Measurements from ENCODE around the gene CNN2. TPM values are rescaled to one million over a fixed set of nuclear protein-coding genes. Genes with fewer than 3 reads are reported as not detected.

CNN2 gene
- total RNA-seq, 1 donor from 2014 or later: 163 TPM

DNA sequence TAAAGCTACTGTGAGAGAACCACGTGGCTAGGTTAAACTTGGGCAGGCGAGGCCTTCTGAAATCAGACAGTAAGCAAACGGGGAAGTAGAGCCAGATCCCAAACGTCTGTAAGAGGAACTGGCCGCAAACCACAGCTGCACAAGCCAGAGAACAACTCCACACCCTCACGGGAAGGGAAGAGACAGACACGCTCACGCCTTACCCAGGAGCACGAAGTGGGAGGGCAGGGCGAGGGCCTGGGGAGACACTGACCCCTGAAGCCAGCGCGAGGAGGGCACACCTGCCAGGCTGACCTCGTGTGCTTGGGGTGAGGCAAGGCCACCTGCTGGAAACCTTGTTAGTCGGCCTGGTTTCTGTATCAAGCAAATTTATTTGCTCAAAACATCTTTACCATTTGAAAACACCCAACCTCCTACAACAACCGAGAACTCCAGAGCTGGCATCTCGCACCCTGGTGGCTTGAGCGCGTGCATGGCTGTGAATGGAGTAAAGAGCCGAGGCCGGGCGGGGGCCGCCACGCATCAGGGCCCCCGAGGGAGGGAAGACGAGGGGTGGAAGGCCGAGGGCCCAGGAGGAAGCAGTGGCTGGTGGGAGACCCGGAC, 61.5 kb downstream of the CNN2 start:
- peak overlapping the region; percentile 84 for H3K27ac Mint-ChIP-seq
- H3K4me1 Mint-ChIP-seq (ENCODE audit: low read depth): peaks cover 7% of the 10 kb centered on the region
- intact Hi-C loops (cut with micrococcal nuclease): loop anchor here (10.0 kb wide), 1 partner anchor 163 kb away; the partner anchor contains the start of gene ARID3A
- DNase-seq (ENCODE audit: low spot score): peak; percentile 56
- H3K27me3 Mint-ChIP-seq (ENCODE audit: low read depth): no peaks in the 10 kb centered on the region
- no peaks in the 10 kb centered on the region for H3K9me3 Mint-ChIP-seq
- peak overlapping the region; percentile 7 for H3K4me3 Mint-ChIP-seq (ENCODE audit: low read depth)
- H3K36me3 Mint-ChIP-seq (ENCODE audit: low read depth): peaks cover 53% of the 10 kb centered on the region

DNA sequence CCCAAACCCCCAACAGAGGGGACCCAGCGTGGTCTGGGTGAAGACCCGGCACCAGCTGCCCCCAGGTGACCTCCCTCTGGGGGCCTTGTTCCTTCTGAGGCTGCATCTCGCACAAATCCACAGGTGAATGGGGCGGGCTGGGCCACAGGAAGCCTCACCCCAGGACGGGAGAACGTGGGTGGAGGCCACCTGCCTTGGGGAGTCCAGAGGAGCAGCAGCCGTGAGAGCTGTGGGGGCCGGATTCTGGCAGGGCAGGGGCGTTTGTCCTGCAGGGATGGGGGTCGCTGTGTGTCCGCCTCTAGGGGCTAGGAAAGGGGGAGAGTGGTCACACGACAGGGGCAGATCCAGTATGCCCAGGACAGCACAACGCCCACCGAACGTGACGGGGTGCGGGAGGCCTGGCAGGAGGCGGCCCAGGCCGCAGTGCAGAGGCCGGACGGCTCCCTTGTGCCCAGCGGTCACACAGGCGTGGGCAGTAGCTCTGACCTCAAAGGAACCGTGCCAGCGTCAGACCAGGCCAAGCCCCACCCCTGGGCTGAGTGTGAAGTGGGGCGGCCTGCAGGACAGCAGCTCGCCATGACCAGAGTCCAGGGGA, 62.1 kb downstream of the CNN2 start:
- no peak overlapping the region for H3K4me3 Mint-ChIP-seq (ENCODE audit: low read depth)
- no peak for DNase-seq (ENCODE audit: low spot score)
- no peaks in the 10 kb centered on the region for H3K27me3 Mint-ChIP-seq (ENCODE audit: low read depth)
- intact Hi-C loops (cut with micrococcal nuclease): loop anchor here (10.0 kb wide), 1 partner anchor 164 kb away; the partner anchor contains the start of gene ARID3A
- H3K4me1 Mint-ChIP-seq (ENCODE audit: low read depth): peaks cover 9% of the 10 kb centered on the region
- peak overlapping the region; percentile 55 for H3K27ac Mint-ChIP-seq
- peaks cover 55% of the 10 kb centered on the region for H3K36me3 Mint-ChIP-seq (ENCODE audit: low read depth)
- H3K9me3 Mint-ChIP-seq: no peaks in the 10 kb centered on the region

Other genes starting within 250 kb of the CNN2 start
- gene PTBP1, start 229.2 kb upstream of the CNN2 start, total RNA-seq: 735 and 739 TPM in 2 replicates
- gene PLPPR3, start 204.7 kb upstream of the CNN2 start, total RNA-seq: not detected in 2 replicates
- gene AZU1, start 198.8 kb upstream of the CNN2 start, total RNA-seq: not detected in 2 replicates
- not detected in 2 replicates for gene PRTN3, start 185.6 kb upstream of the CNN2 start, total RNA-seq
- gene ELANE, start 174.3 kb upstream of the CNN2 start, total RNA-seq: not detected in 2 replicates
- 0.94 and 1.8 TPM in 2 replicates for gene CFD, start 166.9 kb upstream of the CNN2 start, total RNA-seq
- 55.7 and 64.1 TPM in 2 replicates for gene MED16, start 133.4 kb upstream of the CNN2 start, total RNA-seq
- not detected in 2 replicates for gene RNU6-9, start 133.1 kb upstream of the CNN2 start, total RNA-seq
- 77.1 and 83.3 TPM in 2 replicates for gene R3HDM4, start 113.4 kb upstream of the CNN2 start, total RNA-seq
- 7.1 and 8.0 TPM in 2 replicates for gene KISS1R, start 109.3 kb upstream of the CNN2 start, total RNA-seq
- 42.0 and 42.6 TPM in 2 replicates for gene ARID3A, start 100.6 kb upstream of the CNN2 start, total RNA-seq
- 88.6 and 94.9 TPM in 2 replicates for gene WDR18, start 42.3 kb upstream of the CNN2 start, total RNA-seq
- 0.11 TPM in 1 of 2 replicates, not detected in the other for gene GRIN3B, start 26.2 kb upstream of the CNN2 start, total RNA-seq
- 137 and 138 TPM in 2 replicates for gene TMEM259, start 5.5 kb upstream of the CNN2 start, total RNA-seq
- not detected in 2 replicates for gene RNU6-2, start 5.1 kb upstream of the CNN2 start, total RNA-seq
- gene ABCA7, start 13.5 kb downstream of the CNN2 start, total RNA-seq: 17.2 and 19.6 TPM in 2 replicates
- gene ARHGAP45, start 40.6 kb downstream of the CNN2 start, total RNA-seq: 158 TPM in 2 replicates
- gene POLR2E, start 68.8 kb downstream of the CNN2 start, total RNA-seq: 260 and 272 TPM in 2 replicates
- 257 TPM in 2 replicates for gene GPX4, start 77.4 kb downstream of the CNN2 start, total RNA-seq
- gene SBNO2, start 147.7 kb downstream of the CNN2 start, total RNA-seq: 82.8 and 87.0 TPM in 2 replicates
- 65.7 and 71.1 TPM in 2 replicates for gene STK11, start 179.2 kb downstream of the CNN2 start, total RNA-seq
- 3.5 and 3.7 TPM in 2 replicates for gene CBARP, start 211.4 kb downstream of the CNN2 start, total RNA-seq
- 233 and 240 TPM in 2 replicates for gene ATP5F1D, start 215.1 kb downstream of the CNN2 start, total RNA-seq
- 84.7 and 85.4 TPM in 2 replicates for gene MIDN, start 222.0 kb downstream of the CNN2 start, total RNA-seq
- gene CIRBP, start 242.7 kb downstream of the CNN2 start, total RNA-seq: 214 and 226 TPM in 2 replicates
- 91.7 and 99.4 TPM in 2 replicates for gene FAM174C, start 248.9 kb downstream of the CNN2 start, total RNA-seq